Loucy (cell line): ENCODE results near the gene ZFP3.

Experiments
- EZH2phosphoT487 ChIP-seq: fragments of 200-600 bp; IDR thresholded peaks from 2 replicates; pipeline ENCODE4 v1.6.1; 2018; ENCODE audit warnings: antibody characterized with exemption, mild to moderate bottlenecking, moderate library complexity, borderline replicate concordance
- TF ChIP-seq, protein P1 (sequence below): fragments of 200-600 bp; sonication (generic); conservative IDR thresholded peaks from 2 replicates; pipeline ENCODE4 v1.5.1; 2014; ENCODE audit warnings: mild to moderate bottlenecking, antibody characterized with exemption, low read length

DNA sequence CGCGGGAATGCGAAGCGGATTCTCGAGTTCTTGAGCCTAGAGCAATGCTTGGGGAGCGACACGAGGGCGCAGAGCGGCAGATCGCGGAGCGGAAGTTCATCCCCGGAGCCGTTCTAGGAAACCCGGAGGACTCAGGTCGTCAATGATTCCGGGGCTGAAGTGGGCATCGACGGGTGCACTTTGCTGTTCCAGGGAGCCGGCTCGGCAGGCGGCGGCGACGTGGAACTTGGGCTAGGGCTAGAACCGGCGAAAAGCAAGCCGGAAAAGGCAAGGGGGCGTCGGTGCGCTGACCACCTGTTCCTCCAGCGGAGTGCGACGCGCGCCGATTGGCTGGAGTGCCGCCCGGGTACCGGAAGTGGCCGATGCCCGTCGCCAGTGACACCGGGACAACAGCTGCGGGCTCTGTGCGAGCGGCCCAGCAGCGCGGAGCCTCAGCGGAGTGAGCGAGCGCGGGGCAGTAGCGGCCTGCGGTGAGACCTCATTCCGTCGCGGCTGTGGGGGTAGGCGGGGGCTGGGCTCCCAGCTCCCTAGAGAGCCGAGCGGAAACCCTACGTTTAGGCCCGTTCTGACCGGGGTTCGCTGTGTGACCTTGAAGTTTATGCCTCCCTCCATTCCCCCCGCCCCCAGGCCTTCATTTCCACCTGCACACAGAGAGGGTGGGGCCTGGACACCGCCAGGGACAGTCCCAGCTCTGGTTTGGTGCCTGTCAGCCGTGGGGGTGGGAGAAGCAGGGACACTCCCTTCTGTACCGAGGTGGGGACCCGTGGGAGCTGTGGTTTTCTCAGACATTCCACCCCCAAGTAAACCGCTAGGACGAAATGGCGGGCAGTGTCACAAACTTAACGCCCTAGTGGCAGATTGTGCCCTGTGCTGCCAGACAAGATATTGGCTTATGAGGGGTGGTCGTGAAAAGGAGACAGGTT lies at the start of gene ZFP3:
- TF ChIP-seq, protein P1, sequence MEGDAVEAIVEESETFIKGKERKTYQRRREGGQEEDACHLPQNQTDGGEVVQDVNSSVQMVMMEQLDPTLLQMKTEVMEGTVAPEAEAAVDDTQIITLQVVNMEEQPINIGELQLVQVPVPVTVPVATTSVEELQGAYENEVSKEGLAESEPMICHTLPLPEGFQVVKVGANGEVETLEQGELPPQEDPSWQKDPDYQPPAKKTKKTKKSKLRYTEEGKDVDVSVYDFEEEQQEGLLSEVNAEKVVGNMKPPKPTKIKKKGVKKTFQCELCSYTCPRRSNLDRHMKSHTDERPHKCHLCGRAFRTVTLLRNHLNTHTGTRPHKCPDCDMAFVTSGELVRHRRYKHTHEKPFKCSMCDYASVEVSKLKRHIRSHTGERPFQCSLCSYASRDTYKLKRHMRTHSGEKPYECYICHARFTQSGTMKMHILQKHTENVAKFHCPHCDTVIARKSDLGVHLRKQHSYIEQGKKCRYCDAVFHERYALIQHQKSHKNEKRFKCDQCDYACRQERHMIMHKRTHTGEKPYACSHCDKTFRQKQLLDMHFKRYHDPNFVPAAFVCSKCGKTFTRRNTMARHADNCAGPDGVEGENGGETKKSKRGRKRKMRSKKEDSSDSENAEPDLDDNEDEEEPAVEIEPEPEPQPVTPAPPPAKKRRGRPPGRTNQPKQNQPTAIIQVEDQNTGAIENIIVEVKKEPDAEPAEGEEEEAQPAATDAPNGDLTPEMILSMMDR = peak; percentile 27; the same call in 1 of the 2 replicates
- TF ChIP-seq EZH2phosphoT487 = no peak
